Smooth muscle cell (in vitro differentiated cells): ENCODE measurements around the gene PXMP2. TPM values are rescaled to one million over a fixed set of nuclear protein-coding genes. Genes with fewer than 3 reads are reported as not detected.

Experiments
- DNase-seq: peaks from one replicate; lab custom pipeline; 2025; ENCODE audit not compliant: unreplicated experiment; lab: John Stamatoyannopoulos, UW
- H2AFZ ChIP-seq: fragments of 200-600 bp; sonication (generic); 2 replicates; pipeline ENCODE4 v1.6.0; 2016; ENCODE audit warnings: antibody characterized with exemption, low read depth, mild to moderate bottlenecking
- H3F3A ChIP-seq: fragments of 200-600 bp; sonication (generic); 2 replicates; pipeline ENCODE4 v1.6.0; 2017; ENCODE audit warnings: antibody characterized with exemption, low read depth
- H3K27ac ChIP-seq: fragments of 200-600 bp; sonication (generic); 2 replicates; pipeline ENCODE4 v1.5.1; 2016; ENCODE audit warnings: low read depth, mild to moderate bottlenecking
- H3K27me3 ChIP-seq: fragments of 200-600 bp; sonication (generic); 2 replicates; pipeline ENCODE4 v1.6.1; 2016; ENCODE audit warnings: low read depth, mild to moderate bottlenecking
- H3K36me3 ChIP-seq: fragments of 200-600 bp; sonication (generic); 2 replicates; pipeline ENCODE4 v1.5.1; 2016; ENCODE audit warnings: low read depth
- H3K4me1 ChIP-seq: fragments of 200-600 bp; sonication (generic); 2 replicates; pipeline ENCODE4 v1.5.1; 2016; ENCODE audit warnings: low read depth
- H3K4me2 ChIP-seq: fragments of 200-600 bp; sonication (generic); 2 replicates; pipeline ENCODE4 v1.6.0; 2016; ENCODE audit warnings: mild to moderate bottlenecking
- H3K4me3 ChIP-seq: fragments of 200-600 bp; sonication (generic); 2 replicates; pipeline ENCODE4 v1.5.1; 2016; ENCODE audit warnings: mild to moderate bottlenecking
- H3K79me2 ChIP-seq: fragments of 200-600 bp; sonication (generic); 2 replicates; pipeline ENCODE4 v1.6.0; 2016; ENCODE audit warnings: low read depth, mild to moderate bottlenecking
- H3K9ac ChIP-seq: fragments of 200-600 bp; sonication (generic); 2 replicates; pipeline ENCODE4 v1.6.0; 2016; ENCODE audit warnings: low read depth
- H3K9me3 ChIP-seq: fragments of 200-600 bp; sonication (generic); replicated peaks from 2 replicates; pipeline ENCODE4 v1.5.1; 2016; ENCODE audit warnings: low read depth
- H4K20me1 ChIP-seq: fragments of 200-600 bp; sonication (generic); 2 replicates; pipeline ENCODE4 v1.6.0; 2016; ENCODE audit warnings: low read depth
- WGBS: methylation state at CpG from one replicate; pipeline ENCODE4 v1.1.7; 2016; ENCODE audit warnings: low lambda C conversion rate; 5-methylcytosine and 5-hydroxymethylcytosine counted together
- polyA plus RNA-seq: library from polyadenylated mRNA; unstranded; fragments of >200 nt; fragmentation: Nextera tagmentation; extraction: Ambion mirVana; gene quantifications from 2 replicates; pipeline ENCODE4 v1.2.1, GENCODE V29; 2016
- total RNA-seq: library from RNA; depleted of rRNA; stranded (reverse); fragments of >200 nt; gene quantifications from 2 replicates; pipeline ENCODE4 v1.2.3, GENCODE V29; 2014
- TF ChIP-seq, protein P1 (sequence below): fragments of 200-600 bp; sonication (generic); IDR thresholded peaks from 2 replicates; pipeline ENCODE4 v1.5.1; 2017; ENCODE audit warnings: borderline replicate concordance, mild to moderate bottlenecking, antibody characterized with exemption; ENCODE audit not compliant: insufficient read depth, poor library complexity, severe bottlenecking

The PXMP2 gene
- total RNA-seq = 14.7 and 28.9 TPM in 2 replicates
- 23.8 and 25.0 TPM in 2 replicates for polyA plus RNA-seq

DNA sequence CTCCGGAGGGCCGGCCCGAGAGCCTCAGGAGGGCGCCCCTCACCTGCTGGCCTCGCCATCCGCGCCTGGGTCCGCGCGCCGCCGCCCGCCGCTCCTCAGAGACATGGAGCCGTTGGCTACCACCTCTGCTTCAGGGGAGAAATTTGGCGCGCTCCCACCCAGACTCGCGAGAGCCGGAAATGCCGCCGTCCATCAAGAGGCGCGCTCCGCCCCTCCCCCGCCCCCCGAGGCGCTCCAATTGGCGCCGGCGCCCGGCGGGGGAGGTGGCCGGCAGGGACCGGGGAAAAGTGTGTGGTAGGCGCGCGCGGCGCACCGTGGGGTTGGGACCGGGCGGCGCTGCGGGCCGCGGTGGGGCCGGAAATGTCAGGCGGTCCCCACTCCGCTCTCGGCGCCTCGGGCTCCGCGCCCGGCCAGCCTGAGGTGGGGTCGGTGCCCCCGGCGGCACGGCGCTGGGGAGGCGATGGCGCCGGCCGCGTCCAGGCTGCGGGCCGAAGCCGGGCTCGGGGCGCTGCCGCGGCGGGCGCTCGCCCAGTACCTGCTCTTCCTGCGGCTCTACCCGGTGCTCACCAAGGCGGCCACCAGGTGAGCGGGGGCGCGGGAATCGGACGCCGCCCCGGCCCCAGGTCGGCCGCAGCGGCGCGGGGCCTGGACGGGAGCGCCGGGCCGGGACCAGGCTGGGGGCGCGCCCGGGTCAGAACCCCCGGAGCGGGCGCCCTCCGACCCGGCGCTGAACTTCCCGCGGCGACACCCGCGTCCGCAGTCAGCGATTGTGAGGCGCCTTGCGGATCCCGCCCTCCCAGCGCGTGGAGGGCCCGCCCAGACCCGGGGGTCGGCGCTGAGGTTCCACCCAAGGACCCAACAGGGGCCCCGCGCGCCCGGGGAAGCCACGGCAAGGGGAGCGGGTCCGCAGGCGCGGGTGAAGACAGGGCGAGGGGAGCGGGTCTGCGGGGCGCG lies at the start of gene PXMP2, which contains the start of gene POLE:
Gene PXMP2 (plus strand): TSS at position 377 of the 954 bp plus-strand sequence. CDS start 84 bp downstream, at position 461.
Gene POLE (minus strand): TSS at position 132 of the 954 bp plus-strand sequence. CDS start 27 bp downstream, at position 105.
- H3K4me2 ChIP-seq = peak within 1 kb of the TSS; percentile 96
- H3F3A ChIP-seq = no peaks in the 10 kb centered on the region
- peak within 1 kb of the TSS; percentile 24 for H2AFZ ChIP-seq
- no peaks in the 10 kb centered on the region for H3K36me3 ChIP-seq
- no peak within 1 kb of the TSS for H3K27ac ChIP-seq
- H3K4me3 ChIP-seq = peak within 1 kb of the TSS; percentile 84
- TF ChIP-seq, protein P1, sequence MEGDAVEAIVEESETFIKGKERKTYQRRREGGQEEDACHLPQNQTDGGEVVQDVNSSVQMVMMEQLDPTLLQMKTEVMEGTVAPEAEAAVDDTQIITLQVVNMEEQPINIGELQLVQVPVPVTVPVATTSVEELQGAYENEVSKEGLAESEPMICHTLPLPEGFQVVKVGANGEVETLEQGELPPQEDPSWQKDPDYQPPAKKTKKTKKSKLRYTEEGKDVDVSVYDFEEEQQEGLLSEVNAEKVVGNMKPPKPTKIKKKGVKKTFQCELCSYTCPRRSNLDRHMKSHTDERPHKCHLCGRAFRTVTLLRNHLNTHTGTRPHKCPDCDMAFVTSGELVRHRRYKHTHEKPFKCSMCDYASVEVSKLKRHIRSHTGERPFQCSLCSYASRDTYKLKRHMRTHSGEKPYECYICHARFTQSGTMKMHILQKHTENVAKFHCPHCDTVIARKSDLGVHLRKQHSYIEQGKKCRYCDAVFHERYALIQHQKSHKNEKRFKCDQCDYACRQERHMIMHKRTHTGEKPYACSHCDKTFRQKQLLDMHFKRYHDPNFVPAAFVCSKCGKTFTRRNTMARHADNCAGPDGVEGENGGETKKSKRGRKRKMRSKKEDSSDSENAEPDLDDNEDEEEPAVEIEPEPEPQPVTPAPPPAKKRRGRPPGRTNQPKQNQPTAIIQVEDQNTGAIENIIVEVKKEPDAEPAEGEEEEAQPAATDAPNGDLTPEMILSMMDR = no peak
- WGBS = under 1% methylated on average over 87 of the region's 134 CpGs
- no peaks in the 10 kb centered on the region for H3K4me1 ChIP-seq
- peaks cover 6% of the 10 kb centered on the region for H3K27me3 ChIP-seq
- peaks cover 9% of the 10 kb centered on the region for H4K20me1 ChIP-seq
- DNase-seq = peak; percentile 81
- H3K9ac ChIP-seq = peak within 1 kb of the TSS; percentile 60
- peaks cover 28% of the 10 kb centered on the region for H3K79me2 ChIP-seq
- no peaks in the 10 kb centered on the region for H3K9me3 ChIP-seq

DNA sequence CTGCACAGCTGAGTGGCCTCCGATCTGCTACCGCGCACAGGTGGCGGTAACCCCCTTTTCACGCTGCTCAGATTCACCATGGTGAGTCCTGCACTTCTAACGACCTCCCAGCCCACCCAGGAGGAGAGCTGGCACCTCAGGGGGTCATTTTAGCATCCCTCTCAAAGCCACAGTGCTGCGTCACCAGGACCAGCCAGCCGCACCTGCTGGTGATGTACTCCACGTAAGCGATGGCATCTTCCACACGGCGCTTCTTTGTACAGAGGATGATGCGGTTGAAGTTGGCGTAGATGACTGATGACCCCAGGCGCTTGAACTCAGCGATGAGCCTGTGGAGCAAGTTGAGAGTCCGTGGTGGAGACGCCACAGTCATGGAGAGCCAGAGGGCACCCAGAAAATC lies 49.6 kb upstream of the PXMP2 start:
- H3K36me3 ChIP-seq = no peaks in the 10 kb centered on the region
- H3K27me3 ChIP-seq = no peaks in the 10 kb centered on the region
- H3K79me2 ChIP-seq = no peaks in the 10 kb centered on the region
- H3K9ac ChIP-seq = no peak overlapping the region
- H3K4me3 ChIP-seq = no peak overlapping the region
- TF ChIP-seq, protein P1 = no peak
- no peak overlapping the region for H3K27ac ChIP-seq
- 94% methylated on average over 18 of the region's 18 CpGs for WGBS
- no peaks in the 10 kb centered on the region for H3K4me1 ChIP-seq
- no peak for DNase-seq
- no peak overlapping the region for H2AFZ ChIP-seq
- H4K20me1 ChIP-seq = no peaks in the 10 kb centered on the region
- no peaks in the 10 kb centered on the region for H3F3A ChIP-seq
- H3K9me3 ChIP-seq = no peaks in the 10 kb centered on the region
- H3K4me2 ChIP-seq = no peak overlapping the region

DNA sequence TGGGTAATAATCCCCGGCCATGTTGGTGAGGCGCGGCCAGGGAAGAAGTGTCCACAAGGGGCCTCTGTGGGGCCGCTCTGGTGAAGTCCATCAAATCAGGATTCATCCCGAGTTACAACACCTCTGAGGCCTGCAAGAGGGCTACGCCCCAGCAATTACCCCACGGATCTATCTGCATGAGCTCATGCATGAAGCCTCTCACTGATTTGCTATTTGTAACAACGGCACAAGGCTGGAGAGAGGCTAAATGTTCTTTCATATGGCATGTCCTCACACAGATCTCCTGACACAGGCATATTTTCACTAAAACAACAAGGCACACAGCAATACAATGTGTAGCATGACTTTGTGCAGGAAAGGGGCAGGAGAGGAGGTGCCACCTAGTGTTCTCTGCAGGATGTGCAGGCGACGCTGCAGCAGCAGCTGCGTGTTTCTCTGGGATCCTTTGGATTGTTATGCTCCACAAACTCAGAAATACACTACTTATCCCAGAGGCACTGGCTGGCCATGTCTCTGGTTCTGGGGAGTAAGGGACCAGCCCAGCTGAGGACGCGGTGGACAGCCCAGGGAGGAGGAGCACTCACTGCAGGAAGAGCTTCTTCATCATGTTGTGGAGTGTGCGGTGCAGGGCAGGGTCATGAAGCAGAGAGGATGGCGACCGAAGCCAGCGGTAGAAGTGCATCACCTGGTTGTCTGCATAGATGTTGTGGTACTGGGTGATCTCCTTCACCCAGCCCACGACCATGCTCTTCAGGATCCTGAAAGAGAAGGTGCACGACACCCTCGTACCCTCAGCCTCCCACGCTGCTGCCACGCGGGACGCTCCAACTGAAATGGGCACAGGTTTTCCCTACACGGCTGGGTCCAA lies 48.6 kb upstream of the PXMP2 start:
- no peak overlapping the region for H3K9ac ChIP-seq
- no peaks in the 10 kb centered on the region for H3K79me2 ChIP-seq
- H3K36me3 ChIP-seq = no peaks in the 10 kb centered on the region
- TF ChIP-seq, protein P1 = peak; percentile 60
- H3K4me1 ChIP-seq = no peaks in the 10 kb centered on the region
- no peaks in the 10 kb centered on the region for H3K9me3 ChIP-seq
- no peaks in the 10 kb centered on the region for H3K27me3 ChIP-seq
- 78% methylated on average over 25 of the region's 25 CpGs for WGBS
- H4K20me1 ChIP-seq = no peaks in the 10 kb centered on the region
- H3K4me3 ChIP-seq = no peak overlapping the region
- no peak overlapping the region for H3K27ac ChIP-seq
- no peak overlapping the region for H3K4me2 ChIP-seq
- H2AFZ ChIP-seq = no peak overlapping the region
- DNase-seq = no peak
- H3F3A ChIP-seq = no peaks in the 10 kb centered on the region
